H1 (cell line): ENCODE data around the gene UBE2E1. TPM values are rescaled to one million over a fixed set of nuclear protein-coding genes. Genes with fewer than 3 reads are reported as not detected.

Experiments
- CTCF ChIA-PET: fragments of 300-600 bp; sonication (Branson Sonifier 250); formaldehyde crosslinking; loops from one replicate; lab custom pipeline; 2021; ENCODE audit not compliant: partially characterized antibody; lab: Charles Lee
- POLR2A ChIA-PET: fragments of 300-600 bp; sonication (Branson Sonifier 250); formaldehyde crosslinking; loops from one replicate; lab custom pipeline; 2021; ENCODE audit warnings: inconsistent platforms; ENCODE audit not compliant: partially characterized antibody; lab: Charles Lee
- DNase-seq, 2 experiments: peaks; one replicate each; pipeline versions ENCODE4 v3.0.0 to v3.0.0-alpha.2; 2010 to 2022; ENCODE audit warnings: low spot score in 2 of 2, low read depth in 1 of 2, mixed read lengths in 1 of 2
- FAIRE-seq: peaks from 2 replicates; lab custom pipeline; 2011; peaks lifted over from hg19 to GRCh38; lab: Jason Lieb, UNC
- H2AFZ ChIP-seq: 2 replicates; pipeline ENCODE4 v1.8.1; 2012; ENCODE audit warnings: low read length, inconsistent platforms
- H2AK5ac ChIP-seq: 2 replicates; pipeline ENCODE4 v1.6.1; 2013; ENCODE audit warnings: low read depth, low read length
- H2BK120ac ChIP-seq: replicated peaks from 2 replicates; pipeline ENCODE3; 2013; ENCODE audit warnings: low read depth, low read length, inconsistent platforms
- H2BK12ac ChIP-seq: 2 replicates; pipeline ENCODE4 v1.6.1; 2013; ENCODE audit warnings: low read depth, low read length
- H2BK15ac ChIP-seq: 2 replicates; pipeline ENCODE4 v1.6.1; 2013; ENCODE audit warnings: low read length
- H2BK20ac ChIP-seq: 2 replicates; pipeline ENCODE4 v1.6.1; 2013; ENCODE audit warnings: low read length
- H2BK5ac ChIP-seq: 2 replicates; pipeline ENCODE4 v1.6.1; 2013; ENCODE audit warnings: low read depth, low read length
- H3K14ac ChIP-seq: 2 replicates; pipeline ENCODE4 v1.6.1; 2013; ENCODE audit warnings: inconsistent platforms; ENCODE audit not compliant: insufficient read length
- H3K18ac ChIP-seq: 2 replicates; pipeline ENCODE4 v1.6.1; 2013; ENCODE audit warnings: low read length; ENCODE audit errors: extremely low read depth
- H3K23ac ChIP-seq: 2 replicates; pipeline ENCODE4 v1.6.1; 2013; ENCODE audit warnings: inconsistent platforms; ENCODE audit not compliant: insufficient read length
- H3K23me2 ChIP-seq: 2 replicates; pipeline ENCODE4 v1.6.1; 2013; ENCODE audit warnings: low read depth, low read length
- H3K27ac ChIP-seq: 2 replicates; pipeline ENCODE4 v1.6.1; 2011; ENCODE audit warnings: low read depth, low read length, inconsistent platforms
- H3K27me3 ChIP-seq, 4 experiments: replicated peaks in 1 of 4; 1 replicate in 1 of 4; 2 replicates in 3 of 4; pipeline versions ENCODE4 v1.6.1 to v1.8.1; 2011 to 2013; ENCODE audit warnings: low read length in 3 of 4, mild to moderate bottlenecking in 3 of 4, inconsistent platforms in 2 of 4, mixed read lengths in 2 of 4, moderate library complexity in 1 of 4; ENCODE audit not compliant: control insufficient read depth in 3 of 4, insufficient read depth in 3 of 4; ENCODE audit errors: extremely low read depth in 1 of 4
- H3K36me3 ChIP-seq, 4 experiments: 2 replicates each; pipeline versions ENCODE4 v1.6.1 to v1.8.1; 2011 to 2013; ENCODE audit warnings: mild to moderate bottlenecking in 4 of 4, low read length in 3 of 4, moderate library complexity in 2 of 4, control low read depth in 1 of 4, inconsistent platforms in 1 of 4; ENCODE audit not compliant: insufficient read depth in 4 of 4, control insufficient read depth in 2 of 4
- H3K4ac ChIP-seq: replicated peaks from 2 replicates; pipeline ENCODE3; 2013; ENCODE audit warnings: low read length, low read depth, mixed read lengths, inconsistent platforms; ENCODE audit not compliant: insufficient read length
- H3K4me1 ChIP-seq, 4 experiments: replicated peaks in 1 of 4; 1 replicate in 1 of 4; 2 replicates in 3 of 4; pipeline versions ENCODE4 v1.6.1 to v1.8.1; 2011 to 2013; ENCODE audit warnings: low read length in 3 of 4, inconsistent platforms in 2 of 4, mixed read lengths in 1 of 4; ENCODE audit not compliant: insufficient read depth in 4 of 4, control insufficient read depth in 3 of 4
- H3K4me2 ChIP-seq, 2 experiments: 2 replicates each; pipeline versions ENCODE4 v1.6.1 to v1.8.1; 2011 to 2013; ENCODE audit warnings: low read depth in 2 of 2, low read length in 2 of 2, control low read depth in 1 of 2, inconsistent platforms in 1 of 2, mild to moderate bottlenecking in 1 of 2; ENCODE audit not compliant: insufficient read depth in 1 of 2
- H3K4me3 ChIP-seq, 4 experiments: fragments of 200-600, 300-600 bp in 1 of 4; sonication (generic), shearing (Covaris generic), sonication (Bioruptor Twin) in 1 of 4; 2 replicates each; pipeline versions ENCODE4 v1.5.1 to v1.8.1; 2011 to 2016; ENCODE audit warnings: low read length in 4 of 4, low read depth in 3 of 4, control low read depth in 2 of 4, inconsistent platforms in 2 of 4, mild to moderate bottlenecking in 2 of 4, mixed read lengths in 1 of 4, moderate library complexity in 1 of 4; ENCODE audit not compliant: insufficient read depth in 2 of 4; ENCODE audit errors: extremely low read depth in 1 of 4
- H3K56ac ChIP-seq: replicated peaks from 2 replicates; pipeline ENCODE3; 2013; ENCODE audit warnings: low read depth, mild to moderate bottlenecking, mixed read lengths, low read length, inconsistent platforms; ENCODE audit not compliant: insufficient read length
- H3K79me1 ChIP-seq: 2 replicates; pipeline ENCODE4 v1.6.1; 2013; ENCODE audit warnings: low read depth, low read length, control low read depth
- H3K79me2 ChIP-seq, 2 experiments: 2 replicates each; pipeline versions ENCODE4 v1.6.1 to v1.8.1; 2012 to 2013; ENCODE audit warnings: low read length in 2 of 2, mild to moderate bottlenecking in 2 of 2, inconsistent platforms in 1 of 2; ENCODE audit not compliant: insufficient read depth in 2 of 2, control insufficient read depth in 1 of 2
- H3K9ac ChIP-seq, 4 experiments: replicated peaks in 1 of 4; 1 replicate in 1 of 4; 2 replicates in 3 of 4; pipeline versions ENCODE4 v1.6.1 to v1.8.1; 2011 to 2013; ENCODE audit warnings: low read depth in 3 of 4, low read length in 3 of 4, control low read depth in 2 of 4, mild to moderate bottlenecking in 2 of 4, moderate library complexity in 2 of 4, inconsistent platforms in 1 of 4; ENCODE audit errors: extremely low read depth in 1 of 4
- H3K9me3 ChIP-seq, 2 experiments: 2 replicates each; pipeline versions ENCODE4 v1.6.1 to v1.8.1; 2012 to 2013; ENCODE audit warnings: mild to moderate bottlenecking in 2 of 2, moderate library complexity in 2 of 2, control low read depth in 1 of 2, inconsistent platforms in 1 of 2, low read depth in 1 of 2, low read length in 1 of 2, mixed read lengths in 1 of 2; ENCODE audit not compliant: insufficient read depth in 2 of 2
- H4K20me1 ChIP-seq, 2 experiments: replicated peaks in 1 of 2; 2 replicates each; pipeline versions ENCODE3 to v1.8.1; 2011 to 2013; ENCODE audit warnings: inconsistent platforms in 2 of 2, low read length in 2 of 2, mild to moderate bottlenecking in 1 of 2; ENCODE audit not compliant: insufficient read depth in 2 of 2, control insufficient read depth in 1 of 2
- H4K5ac ChIP-seq: 2 replicates; pipeline ENCODE4 v1.6.1; 2013; ENCODE audit warnings: low read length, low read depth, mixed read lengths, inconsistent platforms; ENCODE audit not compliant: insufficient read length
- H4K8ac ChIP-seq: 2 replicates; pipeline ENCODE4 v1.8.0; 2013; ENCODE audit warnings: mild to moderate bottlenecking, moderate library complexity, low read length, inconsistent platforms; ENCODE audit not compliant: insufficient read depth; ENCODE audit errors: extremely low read depth
- H4K91ac ChIP-seq: replicated peaks from 2 replicates; pipeline ENCODE3; 2013; ENCODE audit warnings: low read length, mixed read lengths, inconsistent platforms; ENCODE audit not compliant: insufficient read length
- BCL11A ChIP-seq, 2 experiments: IDR thresholded peaks; one replicate each; pipeline ENCODE4 v1.6.1; 2011; ENCODE audit warnings: low read depth in 2 of 2, low read length in 2 of 2, mild to moderate bottlenecking in 2 of 2
- CBX5 ChIP-seq: fragments of 300-800, 300-1000 bp; sonication (generic); IDR thresholded peaks from 2 replicates; pipeline ENCODE4 v1.7.1; 2016; ENCODE audit warnings: antibody characterized with exemption, low read length, low read depth
- CHD2 ChIP-seq: IDR thresholded peaks from 2 replicates; pipeline ENCODE4 v1.6.1; 2012; ENCODE audit warnings: low read length, improper control_type of control experiment
- FOSL1 ChIP-seq: IDR thresholded peaks from 2 replicates; pipeline ENCODE4 v1.6.1; 2011; ENCODE audit warnings: mild to moderate bottlenecking, low read depth, low read length, moderate library complexity; ENCODE audit not compliant: insufficient read depth
- NRF1 ChIP-seq: IDR thresholded peaks from 2 replicates; pipeline ENCODE4 v1.6.1; 2011; ENCODE audit warnings: mild to moderate bottlenecking, low read depth, low read length, improper control_type of control experiment
- POLR2A ChIP-seq, 2 experiments: IDR thresholded peaks; 1 replicate in 1 of 2; 2 replicates in 1 of 2; pipeline ENCODE4 v1.6.1; 2011; ENCODE audit warnings: low read depth in 2 of 2, low read length in 2 of 2, mild to moderate bottlenecking in 2 of 2; ENCODE audit errors: control extremely low read depth in 1 of 2
- USF2 ChIP-seq: IDR thresholded peaks from 2 replicates; pipeline ENCODE4 v1.6.1; 2011; ENCODE audit warnings: low read length, improper control_type of control experiment
- WGBS, 2 experiments: shearing (Covaris generic) in 1 of 2; methylation state at CpG; one replicate each; pipeline versions ENCODE4 v1.1.6 to v1.1.7; 2013 to 2015; ENCODE audit warnings: low lambda C conversion rate in 2 of 2, mixed read lengths in 2 of 2, inconsistent platforms in 1 of 2, low coverage in 1 of 2, missing lambda C conversion rate in 1 of 2; ENCODE audit not compliant: insufficient replicate concordance in 2 of 2, insufficient coverage in 1 of 2, insufficient read length in 1 of 2; ENCODE audit errors: extremely low coverage in 1 of 2, missing lambda C conversion rate in 1 of 2; 5-methylcytosine and 5-hydroxymethylcytosine counted together
- polyA plus RNA-seq, 7 experiments: library from polyadenylated mRNA; depleted of rRNA in 3 of 7; stranded (reverse) in 5 of 7; unstranded in 2 of 7; fragments of >200 nt in 5 of 7; fragments of 200-250 nt in 2 of 7; gene quantifications; 1 replicate in 5 of 7; 2 replicates in 1 of 7; 4 replicates in 1 of 7; pipeline versions ENCODE4 v1.2.1 to v1.2.3, GENCODE V29; 2011 to 2013; ENCODE audit warnings: missing spikeins in 2 of 7, mixed read lengths in 2 of 7
- total RNA-seq: library from RNA; stranded (reverse); fragmentation: NEBNext Ultra II Directional; extraction: Animal tissue kit (Norgen Biotek cat#: 25700); gene quantifications from 2 replicates; pipeline ENCODE4 v1.2.1, GENCODE V29; 2021
- TF ChIP-seq, protein P1 (sequence below): IDR thresholded peaks from 2 replicates; pipeline ENCODE4 v1.6.1; 2012; ENCODE audit warnings: low read length, inconsistent platforms

The UBE2E1 gene
- total and polyA plus RNA-seq, 2 of the 8 experiments (the other 6 are each of a cell fraction or from before 2014, with no cell fraction given), result 109 to 141 TPM

GRCh38 chr3:23785097-23785645 lies 20.6 kb upstream of the UBE2E1 start:
- Histone ChIP-seq H3K14ac (no peak overlapping the region), H3K56ac (no peak overlapping the region), H2BK20ac (no peak overlapping the region), H3K27ac (no peak overlapping the region), H4K8ac (no peak overlapping the region), H4K20me1 (no peaks in the 10 kb centered on the region), H3K4me1 (no peaks in the 10 kb centered on the region), H3K9ac (no peak overlapping the region), H2BK15ac (no peak overlapping the region), H3K79me1 (no peaks in the 10 kb centered on the region), H2AK5ac (no peak overlapping the region), H3K36me3 (no peaks in the 10 kb centered on the region), H3K4me2 (no peak overlapping the region), H3K4me3 (no peak overlapping the region), H3K18ac (no peak overlapping the region), H2BK12ac (no peak overlapping the region), H2AFZ (no peak overlapping the region), H3K9me3 (no peaks in the 10 kb centered on the region), H3K23ac (no peak overlapping the region), H3K27me3 (no peaks in the 10 kb centered on the region), H4K5ac (no peak overlapping the region), H2BK120ac (no peak overlapping the region), H3K4ac (no peak overlapping the region), H3K23me2 (no peaks in the 10 kb centered on the region), H2BK5ac (no peak overlapping the region), H3K79me2 (no peaks in the 10 kb centered on the region), H4K91ac (no peak overlapping the region)
- no peak for DNase-seq
- 89% methylated on average over 6 of the region's 6 CpGs; no CpG with 5 or more reads in 1 of the 2 experiments for WGBS, 2 experiments
- ChIA-PET POLR2A (interaction anchor here (1.1 to 2.9 kb wide), 3 partner anchors 11 to 132 kb away, joined by 4 to 7 read pairs (median 4); partner anchors contain the start of genes NKIRAS1 and RPL15), CTCF (no interaction called here)
- TF ChIP-seq CBX5, result no peak
- TF ChIP-seq USF2, result no peak
- no peak for TF ChIP-seq CHD2
- TF ChIP-seq NRF1, result no peak
- no peak for TF ChIP-seq FOSL1
- TF ChIP-seq, protein P1, sequence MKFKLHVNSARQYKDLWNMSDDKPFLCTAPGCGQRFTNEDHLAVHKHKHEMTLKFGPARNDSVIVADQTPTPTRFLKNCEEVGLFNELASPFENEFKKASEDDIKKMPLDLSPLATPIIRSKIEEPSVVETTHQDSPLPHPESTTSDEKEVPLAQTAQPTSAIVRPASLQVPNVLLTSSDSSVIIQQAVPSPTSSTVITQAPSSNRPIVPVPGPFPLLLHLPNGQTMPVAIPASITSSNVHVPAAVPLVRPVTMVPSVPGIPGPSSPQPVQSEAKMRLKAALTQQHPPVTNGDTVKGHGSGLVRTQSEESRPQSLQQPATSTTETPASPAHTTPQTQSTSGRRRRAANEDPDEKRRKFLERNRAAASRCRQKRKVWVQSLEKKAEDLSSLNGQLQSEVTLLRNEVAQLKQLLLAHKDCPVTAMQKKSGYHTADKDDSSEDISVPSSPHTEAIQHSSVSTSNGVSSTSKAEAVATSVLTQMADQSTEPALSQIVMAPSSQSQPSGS, result no peak
- no peak for TF ChIP-seq POLR2A (IDR thresholded peaks at IDR 0.05; ENCODE audit: control extremely low read depth in 1 of 2, low read depth in 2 of 2, low read length in 2 of 2)
- TF ChIP-seq BCL11A (IDR thresholded peaks at IDR 0.05; ENCODE audit: low read depth in 2 of 2, low read length in 2 of 2), result no peak
- no peak for FAIRE-seq
